WI38 (cell line): ENCODE data around the gene LYSET.
A peak's percentile ranks its signal among the peaks of the same experiment; 100 is the strongest.
"Not testable (repeated sequence)": the region's sequence is repeated elsewhere in the genome, so short reads cannot be mapped to it uniquely, and the experiment has no call there.

Experiments used
- H3K4me3 ChIP-seq: 2 replicates; pipeline ENCODE4 v1.5.1; 2011; ENCODE audit warnings: low read depth, mild to moderate bottlenecking, control low read depth, low read length
- TF ChIP-seq, protein P1 (sequence below): IDR thresholded peaks from 2 replicates; pipeline ENCODE4 v1.5.1; 2012; ENCODE audit warnings: low read depth, mild to moderate bottlenecking, control low read depth, low read length

LYSET gene, protein sequence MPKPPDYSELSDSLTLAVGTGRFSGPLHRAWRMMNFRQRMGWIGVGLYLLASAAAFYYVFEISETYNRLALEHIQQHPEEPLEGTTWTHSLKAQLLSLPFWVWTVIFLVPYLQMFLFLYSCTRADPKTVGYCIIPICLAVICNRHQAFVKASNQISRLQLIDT

DNA sequence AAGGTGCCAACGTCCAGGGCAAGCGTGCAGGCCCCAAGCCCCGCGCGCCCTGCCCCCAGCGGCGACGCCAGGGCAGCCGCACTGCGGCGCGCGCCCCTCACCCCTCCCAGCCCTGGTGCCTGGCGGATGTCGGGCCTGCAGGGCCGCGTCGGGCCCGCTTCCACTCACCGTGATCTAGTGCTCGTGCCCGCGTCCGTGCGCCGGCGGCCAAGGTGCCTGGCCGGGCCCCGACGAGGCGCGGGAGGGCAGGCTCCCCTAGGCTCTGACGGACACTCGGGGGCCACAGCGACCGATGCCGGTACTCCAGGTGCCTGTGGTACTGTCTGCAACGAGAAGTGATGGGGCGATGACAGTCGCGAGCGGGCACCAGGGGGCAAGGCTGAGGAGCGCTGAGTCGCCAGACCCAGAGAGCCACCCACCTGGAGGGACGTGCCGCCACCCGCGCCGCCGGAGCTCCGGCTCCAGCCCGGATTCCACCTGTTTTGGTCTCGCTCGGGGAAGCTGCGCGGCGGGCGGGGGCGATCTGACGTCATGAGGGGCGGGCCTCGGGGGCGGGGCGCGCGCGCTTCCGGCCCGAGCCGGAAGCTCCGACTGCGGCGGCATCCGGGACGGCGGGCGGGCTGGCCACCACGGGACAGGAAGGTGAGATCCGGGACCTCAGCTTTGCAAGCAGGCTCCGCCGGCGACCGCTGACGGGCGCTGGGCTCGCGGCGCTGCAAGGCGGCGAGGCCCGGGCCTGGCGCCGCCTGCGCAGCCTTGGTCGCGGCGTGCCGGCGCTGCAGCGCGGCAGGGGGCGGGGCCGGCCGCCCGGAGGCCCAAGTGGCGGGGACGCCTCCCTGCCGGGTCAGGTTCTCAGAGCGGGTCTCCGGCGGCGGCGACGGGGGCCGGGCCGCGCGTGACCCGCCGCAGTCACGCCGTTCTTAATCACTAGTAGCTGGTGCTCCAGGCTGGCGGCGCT, at the start of gene LYSET, which contains the start of gene MOAP1:
TSS of gene LYSET (plus strand) at position 927 of the 958 bp plus-strand sequence. CDS start 89 bp downstream, outside the sequence.
TSS of gene MOAP1 (minus strand) at position 507 of the 958 bp plus-strand sequence. CDS start 655 bp downstream, outside the sequence.
- H3K4me3 ChIP-seq = peak within 1 kb of the TSS; percentile 92
- TF ChIP-seq, protein P1, sequence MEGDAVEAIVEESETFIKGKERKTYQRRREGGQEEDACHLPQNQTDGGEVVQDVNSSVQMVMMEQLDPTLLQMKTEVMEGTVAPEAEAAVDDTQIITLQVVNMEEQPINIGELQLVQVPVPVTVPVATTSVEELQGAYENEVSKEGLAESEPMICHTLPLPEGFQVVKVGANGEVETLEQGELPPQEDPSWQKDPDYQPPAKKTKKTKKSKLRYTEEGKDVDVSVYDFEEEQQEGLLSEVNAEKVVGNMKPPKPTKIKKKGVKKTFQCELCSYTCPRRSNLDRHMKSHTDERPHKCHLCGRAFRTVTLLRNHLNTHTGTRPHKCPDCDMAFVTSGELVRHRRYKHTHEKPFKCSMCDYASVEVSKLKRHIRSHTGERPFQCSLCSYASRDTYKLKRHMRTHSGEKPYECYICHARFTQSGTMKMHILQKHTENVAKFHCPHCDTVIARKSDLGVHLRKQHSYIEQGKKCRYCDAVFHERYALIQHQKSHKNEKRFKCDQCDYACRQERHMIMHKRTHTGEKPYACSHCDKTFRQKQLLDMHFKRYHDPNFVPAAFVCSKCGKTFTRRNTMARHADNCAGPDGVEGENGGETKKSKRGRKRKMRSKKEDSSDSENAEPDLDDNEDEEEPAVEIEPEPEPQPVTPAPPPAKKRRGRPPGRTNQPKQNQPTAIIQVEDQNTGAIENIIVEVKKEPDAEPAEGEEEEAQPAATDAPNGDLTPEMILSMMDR = no peak

DNA sequence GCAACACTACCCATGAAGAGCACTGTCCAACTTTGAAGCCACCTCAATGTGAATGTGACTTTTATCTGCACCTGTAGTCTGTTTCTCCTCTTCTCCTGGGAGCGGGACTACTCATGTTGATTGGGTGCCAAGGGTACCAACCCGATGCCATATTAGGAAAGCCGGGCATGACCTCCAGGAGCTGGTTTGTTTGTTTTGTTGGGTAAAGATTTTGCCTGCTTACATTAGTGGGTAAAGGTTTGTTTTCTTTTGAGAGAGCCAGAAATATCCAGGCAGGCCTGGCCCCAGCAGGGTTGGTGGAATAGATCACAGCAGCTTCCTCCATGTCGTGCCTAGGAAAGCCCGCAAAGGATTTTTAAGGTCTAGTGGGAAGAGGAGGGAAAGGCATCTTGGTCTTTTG, 49.7 kb upstream of the LYSET start:
- no peak overlapping the region for H3K4me3 ChIP-seq
- TF ChIP-seq, protein P1 = no peak

DNA sequence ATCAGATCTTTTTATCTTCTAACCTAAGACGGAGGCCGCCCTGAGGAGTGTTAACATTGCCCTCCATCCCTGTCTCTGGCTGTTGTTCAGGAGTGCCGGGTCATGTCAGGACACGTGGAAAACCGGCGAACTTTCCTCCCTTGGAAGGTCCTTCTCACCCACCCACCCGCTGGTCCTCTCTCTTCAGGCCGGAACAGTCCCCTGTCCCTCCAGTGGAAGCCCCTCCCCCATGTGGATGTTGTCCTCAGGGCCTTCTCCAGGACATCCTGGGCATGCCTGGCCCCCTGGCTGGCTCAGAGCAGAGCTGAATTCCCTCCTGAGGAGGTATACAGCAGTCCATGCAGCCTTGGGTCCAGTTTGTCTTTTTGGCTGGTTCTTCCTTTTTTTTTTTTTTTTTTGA, 49.1 kb upstream of the LYSET start:
- no peak overlapping the region for H3K4me3 ChIP-seq
- TF ChIP-seq, protein P1 = no peak

DNA sequence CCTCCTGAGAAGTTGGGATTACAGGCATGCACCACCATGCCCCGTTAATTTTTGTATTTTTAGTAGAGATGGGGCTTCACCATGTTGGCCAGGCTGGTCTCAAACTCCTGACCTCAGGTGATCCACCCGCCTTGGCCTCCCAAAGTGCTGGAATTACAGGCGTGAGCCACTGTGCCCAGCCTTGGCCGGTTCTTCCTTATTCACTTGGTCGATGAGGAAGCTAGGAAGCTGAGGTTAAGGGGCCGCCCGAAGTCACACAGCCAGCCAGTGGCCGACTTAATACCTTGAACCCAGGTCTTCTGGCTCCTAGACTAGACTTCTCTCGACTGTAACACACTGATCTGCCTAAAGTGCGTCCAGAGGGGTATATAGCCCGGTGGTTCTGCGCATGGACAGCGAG, 48.6 kb upstream of the LYSET start:
- H3K4me3 ChIP-seq = not testable (repeated sequence)

DNA sequence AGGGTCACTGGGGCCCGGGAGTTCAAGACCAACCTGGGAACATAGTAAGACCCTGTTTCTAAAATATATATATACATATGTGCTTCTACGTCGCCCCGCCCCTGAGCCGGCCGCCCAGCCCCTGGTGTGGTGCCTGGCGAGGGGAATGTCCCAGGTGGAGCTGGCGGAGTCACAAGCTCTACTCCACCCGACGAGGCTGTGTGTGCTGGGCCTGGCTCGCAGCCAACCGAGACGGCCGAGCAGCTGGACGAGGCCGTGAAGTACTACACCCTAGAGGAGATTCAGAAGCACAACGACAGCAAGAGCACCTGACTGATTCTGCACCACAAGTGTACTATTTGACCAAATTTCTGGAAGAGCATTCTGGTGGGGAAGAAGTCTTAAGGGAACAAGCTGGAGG, 47.3 kb upstream of the LYSET start:
- TF ChIP-seq, protein P1 = 0 out of 2 replicates have a peak, but pooled peaks have one; percentile 3
- no peak overlapping the region for H3K4me3 ChIP-seq

DNA sequence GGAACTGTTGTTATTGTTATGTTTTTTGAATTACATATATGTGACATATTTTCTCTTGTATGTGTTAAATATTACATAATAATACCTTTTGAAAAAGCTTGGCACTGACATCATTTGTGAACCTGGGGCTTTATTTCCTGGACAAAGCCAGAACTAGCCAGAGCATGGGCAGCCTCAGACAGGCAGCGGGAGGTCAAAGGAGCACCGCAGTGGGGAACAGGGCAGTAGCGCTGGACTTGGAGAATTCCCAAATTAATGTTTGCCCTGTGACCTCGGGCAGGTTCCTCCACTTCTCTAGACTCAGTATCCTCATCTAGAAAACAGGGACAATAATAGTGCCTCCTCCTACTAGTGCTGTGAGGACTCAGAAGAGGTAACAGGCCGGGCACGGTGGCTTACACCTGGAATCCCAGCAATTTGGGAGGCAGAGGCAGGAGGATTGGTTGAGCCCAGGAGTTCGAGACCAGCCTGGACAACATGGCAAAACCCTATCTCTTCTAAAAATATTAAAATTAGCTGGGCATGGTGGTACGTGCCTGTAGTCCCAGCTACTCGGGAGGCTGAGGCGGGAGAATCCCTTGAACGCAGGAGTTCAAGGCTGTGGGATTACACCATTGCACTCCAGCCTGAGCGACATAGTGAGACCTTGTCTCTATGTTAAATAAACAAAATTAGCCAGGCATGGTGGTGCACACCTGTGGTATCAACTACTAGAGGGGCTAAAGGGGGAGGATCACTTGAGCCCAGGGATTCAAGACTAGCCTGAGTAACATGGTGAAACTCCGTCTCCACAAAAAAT, 42.1 kb upstream of the LYSET start:
- TF ChIP-seq, protein P1 = no peak
- no peak overlapping the region for H3K4me3 ChIP-seq

DNA sequence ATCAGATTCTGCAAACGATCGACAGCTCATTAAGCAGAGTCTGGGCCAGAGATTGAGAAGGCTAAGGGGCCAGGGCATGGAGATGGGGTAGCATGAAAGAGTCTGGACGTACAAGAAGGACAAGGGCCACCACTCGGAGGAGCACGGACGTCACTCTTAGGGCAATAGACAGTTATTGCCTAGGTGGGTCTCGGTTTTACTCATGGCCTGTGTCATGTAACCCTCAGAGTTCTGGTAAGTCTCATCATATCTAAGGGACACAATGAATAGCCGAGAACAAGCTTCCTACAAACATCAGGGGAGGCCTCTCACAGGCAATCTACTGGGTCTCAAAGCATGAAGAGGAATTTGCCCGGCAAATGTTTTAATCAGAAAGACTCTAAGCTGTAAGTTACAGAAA, 39.0 kb upstream of the LYSET start:
- H3K4me3 ChIP-seq = no peak overlapping the region
- TF ChIP-seq, protein P1 = no peak
